SU-DHL-6 (cell line): ENCODE measurements around the gene LRP3.

Source experiments
- H2AFZ ChIP-seq: fragments of 200-600 bp; sonication (generic); 2 replicates; pipeline ENCODE4 v1.6.1; 2014; ENCODE audit warnings: low read depth, mild to moderate bottlenecking, moderate library complexity, mixed read lengths, antibody characterized with exemption, low read length; ENCODE audit not compliant: severe bottlenecking
- H3F3A ChIP-seq: fragments of 200-600 bp; shearing (Covaris generic); 2 replicates; pipeline ENCODE4 v1.6.0; 2016; ENCODE audit warnings: antibody characterized with exemption, mild to moderate bottlenecking; ENCODE audit not compliant: insufficient read depth
- H3K27ac ChIP-seq: fragments of 200-600 bp; sonication (generic); 2 replicates; pipeline ENCODE4 v1.5.1; 2016; ENCODE audit warnings: low read depth, mild to moderate bottlenecking, low read length, moderate library complexity, mixed read lengths
- H3K27me3 ChIP-seq: fragments of 200-600 bp; sonication (generic), shearing (Covaris generic); 2 replicates; pipeline ENCODE4 v1.6.0; 2014; ENCODE audit warnings: mild to moderate bottlenecking, low read length
- H3K36me3 ChIP-seq: fragments of 200-600 bp; sonication (generic); 2 replicates; pipeline ENCODE4 v1.6.1; 2014; ENCODE audit warnings: mild to moderate bottlenecking, low read length, mixed read lengths
- H3K4me2 ChIP-seq: fragments of 300-600, 200-600 bp; shearing (Covaris generic), sonication (generic); 2 replicates; pipeline ENCODE4 v1.6.0; 2014; ENCODE audit warnings: low read length, low read depth, mild to moderate bottlenecking; ENCODE audit not compliant: poor library complexity, severe bottlenecking
- H3K4me3 ChIP-seq: fragments of 200-600 bp; sonication (generic); 2 replicates; pipeline ENCODE4 v1.5.1; 2014; ENCODE audit warnings: antibody characterized with exemption, low read length, mild to moderate bottlenecking, mixed read lengths; ENCODE audit not compliant: insufficient read depth, poor library complexity, severe bottlenecking
- H3K79me2 ChIP-seq: fragments of 200-600 bp; sonication (generic); 2 replicates; pipeline ENCODE4 v1.6.1; 2014; ENCODE audit warnings: mild to moderate bottlenecking, low read length, moderate library complexity; ENCODE audit not compliant: insufficient read depth
- H3K9ac ChIP-seq: fragments of 200-600 bp; sonication (generic); 2 replicates; pipeline ENCODE4 v1.7.0; 2014; ENCODE audit warnings: mild to moderate bottlenecking, low read length
- H3K9me2 ChIP-seq: fragments of 200-600 bp; sonication (generic); replicated peaks from 2 replicates; pipeline ENCODE4 v1.6.1; 2014; ENCODE audit warnings: low read length; ENCODE audit not compliant: insufficient read depth
- H3K9me3 ChIP-seq: fragments of 200-600 bp; sonication (generic); 2 replicates; pipeline ENCODE4 v1.6.1; 2014; ENCODE audit warnings: low read length, mixed read lengths; ENCODE audit not compliant: insufficient read depth
- H4K20me1 ChIP-seq: fragments of 200-600 bp; sonication (generic); 2 replicates; pipeline ENCODE4 v1.6.1; 2014; ENCODE audit warnings: low read depth, mild to moderate bottlenecking, antibody characterized with exemption, low read length, moderate library complexity, mixed read lengths
- CTCF ChIP-seq: fragments of 200-600 bp; sonication (generic); IDR thresholded peaks from one replicate; pipeline ENCODE4 v1.5.1; 2017; ENCODE audit warnings: antibody characterized with exemption, mild to moderate bottlenecking, low read length, moderate library complexity; ENCODE audit not compliant: insufficient read depth, poor library complexity, severe bottlenecking
- EZH2phosphoT487 ChIP-seq: fragments of 200-600 bp; sonication (generic), shearing (Covaris generic); conservative IDR thresholded peaks from 2 replicates; pipeline ENCODE4 v1.6.1; 2018; ENCODE audit warnings: mild to moderate bottlenecking, antibody characterized with exemption, low read length, moderate library complexity, mixed read lengths

Gene LRP3, protein sequence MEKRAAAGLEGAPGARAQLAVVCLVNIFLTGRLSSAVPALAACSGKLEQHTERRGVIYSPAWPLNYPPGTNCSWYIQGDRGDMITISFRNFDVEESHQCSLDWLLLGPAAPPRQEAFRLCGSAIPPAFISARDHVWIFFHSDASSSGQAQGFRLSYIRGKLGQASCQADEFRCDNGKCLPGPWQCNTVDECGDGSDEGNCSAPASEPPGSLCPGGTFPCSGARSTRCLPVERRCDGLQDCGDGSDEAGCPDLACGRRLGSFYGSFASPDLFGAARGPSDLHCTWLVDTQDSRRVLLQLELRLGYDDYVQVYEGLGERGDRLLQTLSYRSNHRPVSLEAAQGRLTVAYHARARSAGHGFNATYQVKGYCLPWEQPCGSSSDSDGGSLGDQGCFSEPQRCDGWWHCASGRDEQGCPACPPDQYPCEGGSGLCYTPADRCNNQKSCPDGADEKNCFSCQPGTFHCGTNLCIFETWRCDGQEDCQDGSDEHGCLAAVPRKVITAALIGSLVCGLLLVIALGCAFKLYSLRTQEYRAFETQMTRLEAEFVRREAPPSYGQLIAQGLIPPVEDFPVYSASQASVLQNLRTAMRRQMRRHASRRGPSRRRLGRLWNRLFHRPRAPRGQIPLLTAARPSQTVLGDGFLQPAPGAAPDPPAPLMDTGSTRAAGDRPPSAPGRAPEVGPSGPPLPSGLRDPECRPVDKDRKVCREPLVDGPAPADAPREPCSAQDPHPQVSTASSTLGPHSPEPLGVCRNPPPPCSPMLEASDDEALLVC

DNA sequence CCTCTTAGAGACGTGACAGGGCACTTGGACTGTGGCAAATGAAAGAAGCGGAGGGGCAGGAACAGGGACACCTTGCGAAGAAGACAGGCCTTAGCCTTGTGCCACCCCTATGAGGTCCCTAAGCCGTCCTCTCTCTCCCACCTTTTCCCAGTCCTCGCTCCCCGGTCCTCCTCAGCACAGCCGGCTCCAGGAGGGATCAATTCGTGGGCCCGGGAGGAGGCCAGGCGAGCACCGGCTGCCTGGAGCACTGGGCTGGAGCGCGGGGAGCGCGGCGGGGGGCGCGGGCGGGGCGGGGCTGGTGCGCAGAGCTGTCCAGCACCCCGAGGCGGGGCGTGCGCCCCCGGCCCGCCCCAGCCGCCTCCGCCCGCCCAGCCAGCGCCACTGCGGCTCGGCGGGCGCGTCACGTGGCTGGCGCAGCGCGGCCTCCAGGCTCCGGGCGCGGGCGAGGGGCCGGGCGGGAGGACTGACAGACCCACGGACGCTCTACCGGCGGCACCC is at the start of gene LRP3:
Gene LRP3, plus strand, starts transcription at position 466 of the 498 bp plus-strand sequence. CDS start 456 bp downstream, outside the sequence.
- Histone ChIP-seq H3K79me2 (no peaks in the 10 kb centered on the region), H3K9me2 (no peaks in the 10 kb centered on the region), H3K27ac (no peak within 1 kb of the TSS), H3K27me3 (no peaks in the 10 kb centered on the region), H3K9ac (no peak within 1 kb of the TSS), H3K4me2 (no peak within 1 kb of the TSS), H3K36me3 (no peaks in the 10 kb centered on the region), H3K9me3 (no peaks in the 10 kb centered on the region), H2AFZ (no peak within 1 kb of the TSS), H3K4me3 (no peak within 1 kb of the TSS), H4K20me1 (no peaks in the 10 kb centered on the region), H3F3A (no peaks in the 10 kb centered on the region)
- TF ChIP-seq CTCF = no peak
- no peak for TF ChIP-seq EZH2phosphoT487

DNA sequence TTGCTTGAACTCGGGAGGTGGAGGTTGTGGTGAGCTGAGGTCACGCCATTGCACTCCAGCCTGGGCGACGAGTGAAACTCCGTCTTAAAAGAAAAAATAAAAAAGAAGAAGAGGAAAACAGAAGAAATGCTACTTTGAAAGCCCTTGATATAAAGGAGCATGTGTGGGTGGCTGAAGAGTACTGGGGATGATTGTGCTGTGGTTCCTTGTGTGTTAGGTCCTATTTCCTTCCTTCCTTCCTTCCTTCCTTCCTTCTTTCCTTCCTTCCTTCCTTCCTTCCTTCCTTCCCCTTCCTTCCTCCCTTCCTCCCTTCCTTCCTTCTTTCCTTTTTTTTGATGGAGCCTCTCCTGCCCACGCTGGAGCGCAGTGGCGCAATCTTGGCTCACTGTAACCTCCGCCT is 47.9 kb upstream of the LRP3 start:
- Histone ChIP-seq H3K9ac (no peak overlapping the region), H3K27ac (no peak overlapping the region), H3K9me3 (no peaks in the 10 kb centered on the region), H3K4me2 (no peak overlapping the region), H3F3A (no peaks in the 10 kb centered on the region), H3K9me2 (no peaks in the 10 kb centered on the region), H2AFZ (no peak overlapping the region), H3K27me3 (no peaks in the 10 kb centered on the region), H4K20me1 (no peaks in the 10 kb centered on the region), H3K4me3 (no peak overlapping the region), H3K79me2 (no peaks in the 10 kb centered on the region), H3K36me3 (no peaks in the 10 kb centered on the region)
- TF ChIP-seq CTCF (no peak), EZH2phosphoT487 (no peak)

DNA sequence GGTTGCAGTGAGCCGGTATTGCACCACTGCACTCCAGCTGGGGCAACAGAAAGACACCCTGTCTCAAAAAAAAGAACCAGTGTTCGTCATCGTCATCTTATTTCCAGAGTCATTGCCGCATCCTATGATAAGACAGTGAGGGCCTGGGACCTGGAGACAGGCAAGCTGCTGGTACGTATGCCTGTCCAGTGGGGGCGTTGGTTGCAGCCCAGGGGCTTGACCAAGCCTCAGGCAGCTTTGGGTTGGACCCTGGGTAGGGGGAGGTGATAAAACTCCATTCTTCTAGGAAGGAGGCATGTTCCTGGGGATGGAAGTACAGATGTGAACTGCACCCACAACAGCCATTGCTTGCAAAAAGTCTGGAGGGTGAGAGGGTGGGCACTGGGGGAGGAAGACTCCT is 46.6 kb upstream of the LRP3 start:
- Histone ChIP-seq H3K4me3 (no peak overlapping the region), H3K9me3 (no peaks in the 10 kb centered on the region), H3F3A (no peaks in the 10 kb centered on the region), H3K79me2 (no peaks in the 10 kb centered on the region), H4K20me1 (no peaks in the 10 kb centered on the region), H3K4me2 (no peak overlapping the region), H3K27me3 (no peaks in the 10 kb centered on the region), H3K27ac (no peak overlapping the region), H2AFZ (no peak overlapping the region), H3K9me2 (no peaks in the 10 kb centered on the region), H3K36me3 (no peaks in the 10 kb centered on the region), H3K9ac (no peak overlapping the region)
- no peak for TF ChIP-seq EZH2phosphoT487
- no peak for TF ChIP-seq CTCF
